ENCODE results near the gene RAP1GAP2. TPM values are rescaled to one million over a fixed set of nuclear protein-coding genes. Genes with fewer than 3 reads are reported as not detected.

The RAP1GAP2 gene
- total RNA-seq, 2 donors from 2014 or later: 22.4 to 32.9 TPM

- Histone ChIP-seq H3K36me3 (no peaks in the 10 kb centered on the region), H3K4me3 (no peak overlapping the region), H3K27ac (no peak overlapping the region), H3K4me1 (no peaks in the 10 kb centered on the region), H3K9me3 (no peaks in the 10 kb centered on the region), H3K27me3 (no peaks in the 10 kb centered on the region)
- TF ChIP-seq CTCF (IDR thresholded peaks at IDR 0.05): no peak
- DNase-seq (ENCODE audit: low spot score): no peak
Observed at GRCh38 chr17:2972749-2973148, 176.5 kb downstream of the RAP1GAP2 start.

GRCh38 chr17:2974347-2974746 lies 178.1 kb downstream of the RAP1GAP2 start:
- no peak for TF ChIP-seq CTCF (IDR thresholded peaks at IDR 0.05)
- H3K9me3 ChIP-seq: no peaks in the 10 kb centered on the region
- no peaks in the 10 kb centered on the region for H3K27me3 ChIP-seq
- no peak overlapping the region for H3K4me3 ChIP-seq
- no peaks in the 10 kb centered on the region for H3K36me3 ChIP-seq
- no peak for DNase-seq (ENCODE audit: low spot score)
- H3K27ac ChIP-seq: no peak overlapping the region
- H3K4me1 ChIP-seq: no peaks in the 10 kb centered on the region

- Histone ChIP-seq H3K4me1 (no peaks in the 10 kb centered on the region), H3K27me3 (no peaks in the 10 kb centered on the region), H3K4me3 (no peak overlapping the region), H3K9me3 (no peaks in the 10 kb centered on the region), H3K27ac (no peak overlapping the region), H3K36me3 (no peaks in the 10 kb centered on the region)
- no peak for DNase-seq (ENCODE audit: low spot score)
- TF ChIP-seq CTCF (IDR thresholded peaks at IDR 0.05): no peak
Observed at GRCh38 chr17:2975469-2975958, 179.3 kb downstream of the RAP1GAP2 start.

- Histone ChIP-seq H3K27ac (no peak overlapping the region), H3K27me3 (no peaks in the 10 kb centered on the region), H3K36me3 (no peaks in the 10 kb centered on the region), H3K4me1 (peaks cover 0 to 7% of the 10 kb centered on the region in 2 donors), H3K4me3 (no peak overlapping the region), H3K9me3 (no peaks in the 10 kb centered on the region)
- no peak for TF ChIP-seq CTCF (IDR thresholded peaks at IDR 0.05)
- DNase-seq (ENCODE audit: low spot score): no peak
Observed at GRCh38 chr17:2977157-2977556, 180.9 kb downstream of the RAP1GAP2 start.

GRCh38 chr17:2978116-2978515 lies 181.9 kb downstream of the RAP1GAP2 start:
- Histone ChIP-seq H3K9me3 (no peaks in the 10 kb centered on the region), H3K36me3 (no peaks in the 10 kb centered on the region), H3K27ac (no peak overlapping the region), H3K27me3 (no peaks in the 10 kb centered on the region), H3K4me3 (no peak overlapping the region), H3K4me1 (peaks cover 0 to 13% of the 10 kb centered on the region in 2 donors)
- no peak for DNase-seq (ENCODE audit: low spot score)
- TF ChIP-seq CTCF (IDR thresholded peaks at IDR 0.05): no peak

GRCh38 chr17:2978991-2979390 lies 182.8 kb downstream of the RAP1GAP2 start:
- Histone ChIP-seq H3K9me3 (no peaks in the 10 kb centered on the region), H3K4me1 (peaks cover 0 to 13% of the 10 kb centered on the region in 2 donors), H3K36me3 (no peaks in the 10 kb centered on the region), H3K27ac (no peak overlapping the region), H3K27me3 (no peaks in the 10 kb centered on the region), H3K4me3 (no peak overlapping the region)
- no peak for DNase-seq (ENCODE audit: low spot score)
- no peak for TF ChIP-seq CTCF (IDR thresholded peaks at IDR 0.05)
